ENCODE measurements around the gene C16orf74.

The C16orf74 gene

GRCh38 chr16:85667841-85668413, 83.0 kb downstream of the C16orf74 start:
- Histone ChIP-seq H3K27me3 (ENCODE audit: control insufficient read depth, insufficient read depth, low read length, poor library complexity, severe bottlenecking) (no peaks in the 10 kb centered on the region), H3K27ac (ENCODE audit: insufficient read depth, low read depth, low read length, poor library complexity, severe bottlenecking) (no peak overlapping the region), H3K4me3 (ENCODE audit: insufficient read depth, low read depth, low read length) (no peak overlapping the region), H3K4me1 (ENCODE audit: control insufficient read depth, insufficient read depth, low read length) (peaks cover 4% of the 10 kb centered on the region), H3K36me3 (ENCODE audit: control insufficient read depth, insufficient read depth, low read length) (peaks cover 30% of the 10 kb centered on the region), H3K9me3 (ENCODE audit: control insufficient read depth, low read length) (no peaks in the 10 kb centered on the region)
- WGBS, 2 experiments = 94 to 95% methylated on average over 16 of the region's 16 CpGs

- Histone ChIP-seq H3K36me3 (ENCODE audit: control insufficient read depth, insufficient read depth, low read length) (peaks cover 25% of the 10 kb centered on the region), H3K4me3 (ENCODE audit: insufficient read depth, low read depth, low read length) (no peak overlapping the region)
Observed at GRCh38 chr16:85667261-85667660, 83.6 kb downstream of the C16orf74 start.

GRCh38 chr16:85665929-85666328, 85.0 kb downstream of the C16orf74 start:
- no peaks in the 10 kb centered on the region for H3K9me3 ChIP-seq (ENCODE audit: control insufficient read depth, low read length)
- H3K27me3 ChIP-seq (ENCODE audit: control insufficient read depth, insufficient read depth, low read length, poor library complexity, severe bottlenecking) = no peaks in the 10 kb centered on the region
- H3K27ac ChIP-seq (ENCODE audit: insufficient read depth, low read depth, low read length, poor library complexity, severe bottlenecking) = no peak overlapping the region
- no peak overlapping the region for H3K4me3 ChIP-seq (ENCODE audit: insufficient read depth, low read depth, low read length)
- WGBS, 2 experiments = 95% methylated on average over 13 of the region's 13 CpGs
- H3K4me1 ChIP-seq (ENCODE audit: control insufficient read depth, insufficient read depth, low read length) = peaks cover 23% of the 10 kb centered on the region
- peaks cover 22% of the 10 kb centered on the region for H3K36me3 ChIP-seq (ENCODE audit: control insufficient read depth, insufficient read depth, low read length)

More at GRCh38 chr16:85667261-85667660, 83.6 kb downstream of the C16orf74 start:
- Histone ChIP-seq H3K27me3 (ENCODE audit: control insufficient read depth, insufficient read depth, low read length, poor library complexity, severe bottlenecking) (no peaks in the 10 kb centered on the region), H3K27ac (ENCODE audit: insufficient read depth, low read depth, low read length, poor library complexity, severe bottlenecking) (no peak overlapping the region), H3K4me1 (ENCODE audit: control insufficient read depth, insufficient read depth, low read length) (peaks cover 10% of the 10 kb centered on the region), H3K9me3 (ENCODE audit: control insufficient read depth, low read length) (no peaks in the 10 kb centered on the region)
- 91 to 94% methylated on average over 9 of the region's 9 CpGs for WGBS, 2 experiments

GRCh38 chr16:85665373-85665740, 85.5 kb downstream of the C16orf74 start:
- Histone ChIP-seq H3K9me3 (ENCODE audit: control insufficient read depth, low read length) (no peaks in the 10 kb centered on the region), H3K36me3 (ENCODE audit: control insufficient read depth, insufficient read depth, low read length) (peaks cover 18% of the 10 kb centered on the region)
- WGBS, 2 experiments = 95 to 96% methylated on average over 12 of the region's 12 CpGs

GRCh38 chr16:85664580-85665372, 86.1 kb downstream of the C16orf74 start:
- no peaks in the 10 kb centered on the region for H3K9me3 ChIP-seq (ENCODE audit: control insufficient read depth, low read length)
- H3K4me3 ChIP-seq (ENCODE audit: insufficient read depth, low read depth, low read length) = no peak overlapping the region
- H3K27me3 ChIP-seq (ENCODE audit: control insufficient read depth, insufficient read depth, low read length, poor library complexity, severe bottlenecking) = no peaks in the 10 kb centered on the region
- H3K27ac ChIP-seq (ENCODE audit: insufficient read depth, low read depth, low read length, poor library complexity, severe bottlenecking) = no peak overlapping the region
- peaks cover 34% of the 10 kb centered on the region for H3K4me1 ChIP-seq (ENCODE audit: control insufficient read depth, insufficient read depth, low read length)
- 96% methylated on average over 27 of the region's 27 CpGs for WGBS, 2 experiments
- peaks cover 18% of the 10 kb centered on the region for H3K36me3 ChIP-seq (ENCODE audit: control insufficient read depth, insufficient read depth, low read length)

More at GRCh38 chr16:85665373-85665740, 85.5 kb downstream of the C16orf74 start:
- no peak overlapping the region for H3K27ac ChIP-seq (ENCODE audit: insufficient read depth, low read depth, low read length, poor library complexity, severe bottlenecking)
- no peak overlapping the region for H3K4me3 ChIP-seq (ENCODE audit: insufficient read depth, low read depth, low read length)
- H3K4me1 ChIP-seq (ENCODE audit: control insufficient read depth, insufficient read depth, low read length) = peaks cover 29% of the 10 kb centered on the region
- no peaks in the 10 kb centered on the region for H3K27me3 ChIP-seq (ENCODE audit: control insufficient read depth, insufficient read depth, low read length, poor library complexity, severe bottlenecking)

- H3K27me3 ChIP-seq (ENCODE audit: control insufficient read depth, insufficient read depth, low read length, poor library complexity, severe bottlenecking) = no peaks in the 10 kb centered on the region
- H3K36me3 ChIP-seq (ENCODE audit: control insufficient read depth, insufficient read depth, low read length) = peaks cover 14% of the 10 kb centered on the region
- WGBS, 2 experiments = 96 to 97% methylated on average over 12 of the region's 12 CpGs
- H3K4me3 ChIP-seq (ENCODE audit: insufficient read depth, low read depth, low read length) = no peak overlapping the region
- no peaks in the 10 kb centered on the region for H3K9me3 ChIP-seq (ENCODE audit: control insufficient read depth, low read length)
- H3K4me1 ChIP-seq (ENCODE audit: control insufficient read depth, insufficient read depth, low read length) = peaks cover 34% of the 10 kb centered on the region
- H3K27ac ChIP-seq (ENCODE audit: insufficient read depth, low read depth, low read length, poor library complexity, severe bottlenecking) = no peak overlapping the region
Observed at GRCh38 chr16:85663891-85664321, 87.0 kb downstream of the C16orf74 start.

GRCh38 chr16:85662976-85663830, 87.7 kb downstream of the C16orf74 start:
- Histone ChIP-seq H3K27ac (ENCODE audit: insufficient read depth, low read depth, low read length, poor library complexity, severe bottlenecking) (peak overlapping the region; percentile 90), H3K36me3 (ENCODE audit: control insufficient read depth, insufficient read depth, low read length) (peaks cover 10% of the 10 kb centered on the region), H3K9me3 (ENCODE audit: control insufficient read depth, low read length) (no peaks in the 10 kb centered on the region), H3K27me3 (ENCODE audit: control insufficient read depth, insufficient read depth, low read length, poor library complexity, severe bottlenecking) (no peaks in the 10 kb centered on the region), H3K4me1 (ENCODE audit: control insufficient read depth, insufficient read depth, low read length) (peaks cover 34% of the 10 kb centered on the region), H3K4me3 (ENCODE audit: insufficient read depth, low read depth, low read length) (no peak overlapping the region)
- WGBS, 2 experiments = 95% methylated on average over 38 of the region's 38 CpGs

- Histone ChIP-seq H3K4me1 (ENCODE audit: control insufficient read depth, insufficient read depth, low read length) (peaks cover 34% of the 10 kb centered on the region), H3K4me3 (ENCODE audit: insufficient read depth, low read depth, low read length) (no peak overlapping the region), H3K27me3 (ENCODE audit: control insufficient read depth, insufficient read depth, low read length, poor library complexity, severe bottlenecking) (no peaks in the 10 kb centered on the region), H3K9me3 (ENCODE audit: control insufficient read depth, low read length) (no peaks in the 10 kb centered on the region), H3K27ac (ENCODE audit: insufficient read depth, low read depth, low read length, poor library complexity, severe bottlenecking) (peak overlapping the region; percentile 90), H3K36me3 (ENCODE audit: control insufficient read depth, insufficient read depth, low read length) (peaks cover 10% of the 10 kb centered on the region)
- 31 to 41% methylated on average over 3 of the region's 3 CpGs for WGBS, 2 experiments
Observed at GRCh38 chr16:85662482-85662812, 88.4 kb downstream of the C16orf74 start.

- Histone ChIP-seq H3K27me3 (ENCODE audit: control insufficient read depth, insufficient read depth, low read length, poor library complexity, severe bottlenecking) (no peaks in the 10 kb centered on the region), H3K27ac (ENCODE audit: insufficient read depth, low read depth, low read length, poor library complexity, severe bottlenecking) (peak overlapping the region; percentile 90), H3K36me3 (ENCODE audit: control insufficient read depth, insufficient read depth, low read length) (peaks cover 10% of the 10 kb centered on the region), H3K4me1 (ENCODE audit: control insufficient read depth, insufficient read depth, low read length) (peaks cover 34% of the 10 kb centered on the region), H3K4me3 (ENCODE audit: insufficient read depth, low read depth, low read length) (no peak overlapping the region), H3K9me3 (ENCODE audit: control insufficient read depth, low read length) (no peaks in the 10 kb centered on the region)
- WGBS, 2 experiments = 74 to 78% methylated on average over 26 of the region's 26 CpGs
Observed at GRCh38 chr16:85661740-85662481, 89.0 kb downstream of the C16orf74 start.
